ENCODE data around the gene LGR6. TPM values are rescaled to one million over a fixed set of nuclear protein-coding genes. Genes with fewer than 3 reads are reported as not detected.

LGR6 gene
- total RNA-seq, 1 donor from 2014 or later = 26.0 TPM

DNA sequence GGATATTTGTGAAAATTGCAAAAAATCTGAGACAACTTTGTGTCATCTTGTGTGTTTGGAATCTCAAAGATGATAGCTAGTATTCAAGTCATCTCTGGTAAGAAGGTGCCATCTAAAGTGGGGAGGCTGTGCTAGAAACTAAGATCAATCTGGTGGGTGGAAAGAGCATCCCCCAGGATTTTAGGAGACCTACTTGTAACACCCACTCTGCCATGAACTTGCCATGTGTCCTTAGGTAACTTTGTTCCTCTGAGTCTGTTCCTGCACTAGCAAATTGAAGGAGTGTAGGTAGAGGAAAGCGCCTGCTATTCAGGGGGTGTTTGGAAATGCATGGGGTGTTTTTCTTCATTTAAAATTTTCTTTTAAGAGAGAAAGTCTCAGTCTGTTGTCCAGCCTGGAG lies 24.4 kb downstream of the LGR6 start:
- no peaks in the 10 kb centered on the region for H3K36me3 ChIP-seq
- peak overlapping the region in 1 of 2 donors; percentile 43 for H3K4me3 ChIP-seq
- H3K27ac ChIP-seq = peak overlapping the region; percentile 66 to 74
- no peaks in the 10 kb centered on the region for H3K9me3 ChIP-seq
- no peaks in the 10 kb centered on the region for H3K27me3 ChIP-seq
- TF ChIP-seq, protein P1, sequence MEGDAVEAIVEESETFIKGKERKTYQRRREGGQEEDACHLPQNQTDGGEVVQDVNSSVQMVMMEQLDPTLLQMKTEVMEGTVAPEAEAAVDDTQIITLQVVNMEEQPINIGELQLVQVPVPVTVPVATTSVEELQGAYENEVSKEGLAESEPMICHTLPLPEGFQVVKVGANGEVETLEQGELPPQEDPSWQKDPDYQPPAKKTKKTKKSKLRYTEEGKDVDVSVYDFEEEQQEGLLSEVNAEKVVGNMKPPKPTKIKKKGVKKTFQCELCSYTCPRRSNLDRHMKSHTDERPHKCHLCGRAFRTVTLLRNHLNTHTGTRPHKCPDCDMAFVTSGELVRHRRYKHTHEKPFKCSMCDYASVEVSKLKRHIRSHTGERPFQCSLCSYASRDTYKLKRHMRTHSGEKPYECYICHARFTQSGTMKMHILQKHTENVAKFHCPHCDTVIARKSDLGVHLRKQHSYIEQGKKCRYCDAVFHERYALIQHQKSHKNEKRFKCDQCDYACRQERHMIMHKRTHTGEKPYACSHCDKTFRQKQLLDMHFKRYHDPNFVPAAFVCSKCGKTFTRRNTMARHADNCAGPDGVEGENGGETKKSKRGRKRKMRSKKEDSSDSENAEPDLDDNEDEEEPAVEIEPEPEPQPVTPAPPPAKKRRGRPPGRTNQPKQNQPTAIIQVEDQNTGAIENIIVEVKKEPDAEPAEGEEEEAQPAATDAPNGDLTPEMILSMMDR (IDR thresholded peaks at IDR 0.05) = no peak
- DNase-seq (ENCODE audit: low spot score in 2 of 2) = no peak
- intact Hi-C loops (cut with DNase I) = no loop called here
- peaks cover 24 to 65% of the 10 kb centered on the region in 2 donors for H3K4me1 ChIP-seq

DNA sequence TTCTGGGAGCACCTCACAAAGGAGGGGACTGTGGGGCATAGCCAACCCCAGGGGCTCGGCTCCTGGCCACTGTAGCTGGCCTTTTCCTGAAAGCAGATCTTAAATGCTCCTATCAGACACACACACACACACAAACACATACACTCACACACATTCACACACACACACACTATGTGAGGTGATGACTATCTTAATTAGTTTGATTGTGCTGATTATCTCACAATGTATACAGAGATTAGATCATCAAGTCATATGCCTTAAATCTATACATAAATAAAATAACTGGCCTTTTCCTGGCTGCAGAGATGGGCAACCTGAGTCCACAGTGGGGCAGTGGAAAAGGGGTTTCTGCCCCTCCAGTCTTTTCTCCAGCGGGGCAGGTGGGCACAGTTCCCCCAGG lies 27.1 kb downstream of the LGR6 start:
- Histone ChIP-seq H3K27ac (peak overlapping the region; percentile 71 to 74), H3K9me3 (no peaks in the 10 kb centered on the region), H3K27me3 (no peaks in the 10 kb centered on the region), H3K4me3 (no peak overlapping the region), H3K36me3 (peaks cover 0 to 7% of the 10 kb centered on the region in 2 donors), H3K4me1 (peaks cover 25 to 63% of the 10 kb centered on the region in 2 donors)
- TF ChIP-seq, protein P1 (IDR thresholded peaks at IDR 0.05) = no peak
- no peak for DNase-seq (ENCODE audit: low spot score in 2 of 2)
- intact Hi-C loops (cut with DNase I) = no loop called here

DNA sequence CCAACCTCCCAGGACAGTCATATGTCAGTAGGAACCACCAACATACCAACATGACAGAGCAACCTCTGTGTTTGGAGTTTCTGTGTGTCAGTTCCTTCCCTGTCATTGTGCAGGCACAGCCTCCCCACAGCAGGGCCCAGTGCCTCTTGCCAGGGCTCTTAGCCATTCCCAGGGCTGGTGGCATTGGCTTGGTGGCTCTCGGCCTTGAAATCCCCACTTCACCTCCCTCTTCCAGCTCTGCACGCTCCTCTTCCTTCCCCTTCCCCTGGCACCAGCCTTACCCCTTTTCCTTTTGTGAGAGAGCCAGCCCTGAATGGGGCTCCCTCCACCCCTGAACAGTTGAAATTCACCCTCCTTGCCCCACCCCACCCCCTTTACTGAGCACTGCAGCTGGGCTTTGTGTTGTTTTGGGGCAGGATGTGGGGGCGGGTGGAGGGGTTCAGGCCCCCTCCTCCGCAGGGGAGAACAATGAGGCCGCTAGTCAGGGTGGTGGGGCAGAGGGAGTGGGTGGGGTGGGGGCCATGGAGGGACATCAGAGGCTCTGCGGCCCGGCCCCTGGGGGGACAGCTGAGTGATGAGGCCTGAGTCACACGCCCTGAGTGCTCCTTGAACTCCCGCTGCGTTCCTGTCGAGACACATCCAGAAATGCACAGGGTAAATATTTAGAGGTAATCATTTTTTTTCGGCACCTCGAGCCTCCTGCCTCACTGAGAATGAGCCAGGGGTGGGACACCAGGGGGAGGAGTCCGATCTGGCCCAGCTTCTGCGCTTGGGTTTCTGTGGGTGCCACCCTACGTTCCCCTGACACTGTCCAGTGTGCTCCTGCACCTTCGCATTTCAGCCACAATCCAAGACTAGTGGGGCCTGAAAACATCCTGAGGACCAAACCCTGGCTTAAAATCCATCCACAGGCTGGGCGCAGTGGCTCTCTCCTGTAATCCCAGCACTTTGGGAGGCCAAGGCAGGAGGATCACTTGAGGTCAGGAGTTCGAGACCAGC lies 28.6 kb downstream of the LGR6 start:
- DNase-seq (ENCODE audit: low spot score in 2 of 2) = no peak
- peaks cover 12 to 21% of the 10 kb centered on the region in 2 donors for H3K36me3 ChIP-seq
- peaks cover 20 to 49% of the 10 kb centered on the region in 2 donors for H3K4me1 ChIP-seq
- H3K4me3 ChIP-seq = peak overlapping the region in 1 of 2 donors; percentile 5
- H3K27ac ChIP-seq = peak overlapping the region; percentile 71 to 74
- intact Hi-C loops (cut with DNase I) = no loop called here
- TF ChIP-seq, protein P1 (IDR thresholded peaks at IDR 0.05) = no peak
- no peaks in the 10 kb centered on the region for H3K27me3 ChIP-seq
- no peaks in the 10 kb centered on the region for H3K9me3 ChIP-seq

DNA sequence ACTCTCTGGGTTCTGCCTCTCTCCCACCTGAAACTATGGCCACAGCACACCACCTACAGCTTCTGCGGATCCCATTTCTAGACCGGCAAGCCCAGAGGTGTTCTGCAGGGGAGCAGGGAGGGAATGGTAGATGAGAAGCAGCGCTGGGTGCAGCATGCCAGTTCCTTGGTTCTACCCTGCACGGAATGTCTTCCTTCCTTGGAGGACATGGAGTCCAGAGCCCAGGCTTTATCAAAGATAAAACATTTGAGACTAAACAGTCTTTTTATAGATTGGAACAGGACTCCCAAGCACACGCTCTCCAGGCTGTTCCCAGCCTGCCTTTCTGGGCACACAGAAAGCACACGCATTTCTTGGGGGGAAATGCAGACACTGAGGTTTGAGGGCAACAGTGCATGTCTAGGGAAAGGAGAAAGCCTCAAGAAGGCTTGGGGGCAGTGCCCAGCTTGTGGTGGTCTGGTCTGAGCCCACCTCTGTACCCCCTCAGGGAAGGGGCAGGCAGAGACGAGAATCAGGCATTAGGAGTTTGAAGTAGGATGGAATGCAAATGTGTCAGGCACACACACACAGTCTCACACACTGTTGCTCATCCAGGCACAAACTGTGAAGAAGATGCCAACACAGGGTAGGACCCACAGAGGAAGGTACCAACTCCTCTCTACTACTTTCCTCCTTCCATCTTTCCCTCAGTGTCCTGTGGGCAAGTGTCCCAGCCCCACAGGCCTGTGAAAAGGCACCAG lies 29.7 kb downstream of the LGR6 start:
- no peak for DNase-seq (ENCODE audit: low spot score in 2 of 2)
- H3K27me3 ChIP-seq = no peaks in the 10 kb centered on the region
- intact Hi-C loops (cut with DNase I) = no loop called here

DNA sequence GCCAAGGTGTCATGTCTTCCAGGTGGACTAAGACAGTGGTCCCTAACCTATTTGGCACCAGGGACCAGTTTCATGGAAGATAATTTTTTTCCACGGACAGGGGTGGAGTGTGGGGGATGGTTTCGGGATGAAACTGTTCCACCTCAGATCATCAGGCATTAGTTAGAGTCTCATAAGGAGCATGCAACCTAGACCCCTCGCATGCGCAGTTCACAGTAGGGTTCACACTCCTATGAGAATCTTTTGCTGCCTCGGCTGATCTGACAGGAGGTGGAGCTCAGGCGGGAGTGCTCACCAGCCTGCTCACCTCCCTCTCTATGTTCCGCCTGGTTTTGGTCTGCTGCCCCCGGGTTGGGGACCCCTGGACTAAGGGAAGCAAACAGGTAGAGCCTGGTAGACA lies 30.9 kb downstream of the LGR6 start:
- TF ChIP-seq, protein P1 (IDR thresholded peaks at IDR 0.05) = no peak
- H3K27ac ChIP-seq = peak overlapping the region; percentile 71 to 74
- intact Hi-C loops (cut with DNase I) = no loop called here
- H3K9me3 ChIP-seq = no peaks in the 10 kb centered on the region
- no peaks in the 10 kb centered on the region for H3K27me3 ChIP-seq
- peaks cover 33 to 44% of the 10 kb centered on the region in 2 donors for H3K36me3 ChIP-seq
- H3K4me3 ChIP-seq = no peak overlapping the region
- peaks cover 13 to 32% of the 10 kb centered on the region in 2 donors for H3K4me1 ChIP-seq
- no peak for DNase-seq (ENCODE audit: low spot score in 2 of 2)

More for the DNA sequence above, 29.7 kb downstream of the LGR6 start:
- H3K36me3 ChIP-seq = peaks cover 22 to 32% of the 10 kb centered on the region in 2 donors
- H3K4me1 ChIP-seq = peaks cover 18 to 39% of the 10 kb centered on the region in 2 donors
- H3K27ac ChIP-seq = peak overlapping the region; percentile 71 to 74
- no peaks in the 10 kb centered on the region for H3K9me3 ChIP-seq
- TF ChIP-seq, protein P1 (IDR thresholded peaks at IDR 0.05) = no peak
- peak overlapping the region in 1 of 2 donors; percentile 5 for H3K4me3 ChIP-seq
